HEK293 (cell line): Measurements from ENCODE around the gene PHF12.

Experiments used
- CTCF ChIA-PET: fragments of 350-600 bp; formaldehyde crosslinking; extraction: SDS; loops from one replicate; lab custom pipeline; 2021; ENCODE audit warnings: antibody characterized with exemption; lab: Yijun Ruan, JAX
- POLR2A ChIA-PET: fragments of 300-600 bp; formaldehyde crosslinking; extraction: SDS; loops from one replicate; lab custom pipeline; 2020; ENCODE audit warnings: antibody characterized with exemption, inconsistent platforms; lab: Yijun Ruan, JAX
- H3K27ac ChIP-seq: fragments of 200-500 bp; sonication (Bioruptor generic); 2 replicates; pipeline ENCODE4 v1.5.1; 2014; ENCODE audit warnings: low read depth, low read length, control low read depth, inconsistent platforms; ENCODE audit errors: extremely low read depth
- H3K36me3 ChIP-seq, 2 experiments: fragments of 200-500 bp in 1 of 2; sonication (Bioruptor generic) in 1 of 2; 1 replicate in 1 of 2; 2 replicates in 1 of 2; pipeline ENCODE4 v1.5.1; 2014 to 2017; ENCODE audit warnings: inconsistent platforms in 2 of 2, low read length in 2 of 2; ENCODE audit not compliant: control insufficient read depth in 2 of 2, insufficient read depth in 1 of 2
- H3K4me1 ChIP-seq: fragments of 200-500 bp; sonication (Bioruptor generic); 2 replicates; pipeline ENCODE4 v1.5.1; 2014; ENCODE audit warnings: mild to moderate bottlenecking, low read length, inconsistent platforms; ENCODE audit not compliant: control insufficient read depth, insufficient read depth
- H3K4me3 ChIP-seq: 2 replicates; pipeline ENCODE4 v1.5.1; 2011; ENCODE audit warnings: low read depth, mild to moderate bottlenecking, control low read depth, low read length, moderate library complexity
- H3K9me3 ChIP-seq: fragments of 200-500 bp; sonication (Bioruptor generic); 2 replicates; pipeline ENCODE4 v1.5.1; 2014; ENCODE audit warnings: low read depth, low read length, inconsistent platforms; ENCODE audit not compliant: control insufficient read depth, insufficient read depth
- EGR2 ChIP-seq: fragments of 450-650 bp; formaldehyde crosslinking; IDR thresholded peaks from 2 replicates; pipeline ENCODE4 v1.5.1; 2016; ENCODE audit warnings: low read depth, missing biosample characterization, missing genetic modification characterization
- PRDM10 ChIP-seq: fragments of 450-650 bp; formaldehyde crosslinking; IDR thresholded peaks from 2 replicates; pipeline ENCODE4 v1.5.1; 2016; ENCODE audit warnings: missing biosample characterization, missing genetic modification characterization
- REST ChIP-seq: fragments of 450-650 bp; formaldehyde crosslinking; IDR thresholded peaks from 2 replicates; pipeline ENCODE4 v1.5.1; 2016; ENCODE audit warnings: missing biosample characterization, missing genetic modification characterization
- ZFHX2 ChIP-seq: fragments of 450-650 bp; formaldehyde crosslinking; conservative IDR thresholded peaks from 2 replicates; pipeline ENCODE4 v1.5.1; 2016; ENCODE audit warnings: missing biosample characterization, missing genetic modification characterization
- ZIC2 ChIP-seq: fragments of 450-650 bp; formaldehyde crosslinking; IDR thresholded peaks from 2 replicates; pipeline ENCODE4 v1.5.1; 2016; ENCODE audit warnings: missing biosample characterization, missing genetic modification characterization
- ZNF121 ChIP-seq: fragments of 450-650 bp; formaldehyde crosslinking; IDR thresholded peaks from 2 replicates; pipeline ENCODE4 v1.5.1; 2016; ENCODE audit warnings: missing biosample characterization, missing genetic modification characterization
- ZNF280C ChIP-seq: fragments of 450-650 bp; formaldehyde crosslinking; IDR thresholded peaks from 2 replicates; pipeline ENCODE4 v1.5.1; 2016; ENCODE audit warnings: missing biosample characterization, missing genetic modification characterization
- ZNF391 ChIP-seq: fragments of 450-650 bp; formaldehyde crosslinking; IDR thresholded peaks from 2 replicates; pipeline ENCODE4 v1.5.1; 2016; ENCODE audit warnings: low read depth, missing biosample characterization, missing genetic modification characterization, borderline replicate concordance
- ZNF704 ChIP-seq: fragments of 450-650 bp; formaldehyde crosslinking; IDR thresholded peaks from 2 replicates; pipeline ENCODE4 v1.5.1; 2016; ENCODE audit warnings: missing biosample characterization, missing genetic modification characterization

Gene PHF12

GRCh38 chr17:28986714-28987655 is 35.7 kb upstream of the PHF12 start:
- H3K4me1 ChIP-seq = no peaks in the 10 kb centered on the region
- CTCF ChIA-PET = interaction anchor here (0.5 to 1.0 kb wide), 4 partner anchors 29 to 565 kb away, joined by 3 to 4 read pairs (median 4); no protein-coding TSS in a partner anchor
- H3K9me3 ChIP-seq = no peaks in the 10 kb centered on the region
- H3K27ac ChIP-seq = no peak overlapping the region; the same call in 1 of the 2 replicates
- no peaks in the 10 kb centered on the region for H3K36me3 ChIP-seq
- no peak overlapping the region for H3K4me3 ChIP-seq
- POLR2A ChIA-PET = interaction anchor here (0.7 to 0.8 kb wide), 2 partner anchors 21 to 32 kb away, joined by 3 read pairs; no protein-coding TSS in a partner anchor
- TF ChIP-seq PRDM10 (tag by site-specific recombination) (peak; percentile 60), ZNF391 (no peak), REST (tag by site-specific recombination) (no peak), ZNF704 (no peak), ZIC2 (tag by site-specific recombination) (peak; percentile 65), ZFHX2 (tag by site-specific recombination) (0 out of 2 replicates have a peak, but pooled peaks have one; percentile 16)

- no peaks in the 10 kb centered on the region for H3K9me3 ChIP-seq
- H3K27ac ChIP-seq = no peak overlapping the region
- H3K4me3 ChIP-seq = no peak overlapping the region
- no peaks in the 10 kb centered on the region for H3K4me1 ChIP-seq
- H3K36me3 ChIP-seq = no peaks in the 10 kb centered on the region
- ChIA-PET POLR2A (interaction anchor here (0.7 to 0.8 kb wide), 2 partner anchors 20 to 33 kb away, joined by 3 read pairs; no protein-coding TSS in a partner anchor), CTCF (interaction anchor here (0.7 to 1.3 kb wide), 4 partner anchors 126 to 564 kb away, joined by 3 to 5 read pairs (median 4); no protein-coding TSS in a partner anchor)
- no peak for TF ChIP-seq ZNF280C (tag by site-specific recombination)
- peak; percentile 56 for TF ChIP-seq EGR2
- no peak for TF ChIP-seq ZNF121 (tag by site-specific recombination)
- peak; percentile 29; the same call in 1 of the 2 replicates for TF ChIP-seq ZFHX2 (tag by site-specific recombination)
Measured at GRCh38 chr17:28985950-28986713, 34.8 kb upstream of the PHF12 start.
